ACHN (cell line): ENCODE results near the gene DNM3.

Experiments
- DNase-seq: peaks from one replicate; pipeline ENCODE4 v3.0.0-alpha.2; 2015
- in situ Hi-C: cut with HindIII; loops from 2 replicates; pipeline ENCODE4 v1.10.0; 2017; ENCODE audit warnings: low sequenced_read_pairs, low pct_ligation_motif_present, low pct_unique_long_range_greater_than_20kb

DNM3 gene

DNA sequence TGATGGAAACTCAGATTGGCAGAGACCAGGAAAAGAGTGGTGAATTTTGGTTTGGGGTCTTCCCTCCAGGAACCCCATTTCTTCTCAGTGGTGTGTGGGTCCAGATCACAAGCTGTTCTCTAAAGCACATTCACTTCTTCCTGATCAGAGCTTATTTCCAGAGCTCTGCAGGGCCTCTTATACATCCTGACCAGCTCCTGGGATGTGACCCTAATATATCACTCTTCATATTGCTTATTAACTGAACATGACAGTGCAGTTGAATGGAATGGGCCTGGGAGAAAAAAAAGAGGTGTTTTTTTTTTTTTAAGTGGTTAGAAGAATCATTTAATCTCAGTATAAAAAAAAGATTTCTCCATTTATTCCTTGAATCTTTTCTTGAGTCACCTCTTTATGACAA lies 29.6 kb upstream of the DNM3 start:
- DNase-seq, result no peak
- in situ Hi-C loops, result loop anchor here (25.0 kb wide), 1 partner anchor 176 kb away; no protein-coding TSS in a partner anchor

DNA sequence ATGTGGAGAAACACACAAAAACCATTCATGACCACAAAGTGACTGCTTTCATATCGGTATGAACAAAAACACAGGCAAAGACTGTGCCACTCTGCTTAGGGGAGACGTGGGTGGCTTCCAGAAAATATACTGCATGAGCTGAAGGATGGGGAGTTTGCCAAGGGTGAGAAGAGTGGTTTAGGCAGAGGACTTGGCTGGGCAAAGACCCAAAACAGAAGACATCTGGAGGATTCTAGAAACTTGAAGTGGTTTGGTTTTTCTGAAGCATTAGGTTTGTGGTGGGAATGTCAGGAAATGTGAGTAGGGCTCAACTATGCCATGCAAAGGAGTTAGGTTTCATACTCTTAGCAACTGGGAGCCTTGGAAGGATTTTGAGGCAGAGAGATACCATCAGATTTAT lies 26.6 kb upstream of the DNM3 start:
- in situ Hi-C loops, result loop anchor here (25.0 kb wide), 1 partner anchor 173 kb away; no protein-coding TSS in a partner anchor
- DNase-seq, result no peak

DNA sequence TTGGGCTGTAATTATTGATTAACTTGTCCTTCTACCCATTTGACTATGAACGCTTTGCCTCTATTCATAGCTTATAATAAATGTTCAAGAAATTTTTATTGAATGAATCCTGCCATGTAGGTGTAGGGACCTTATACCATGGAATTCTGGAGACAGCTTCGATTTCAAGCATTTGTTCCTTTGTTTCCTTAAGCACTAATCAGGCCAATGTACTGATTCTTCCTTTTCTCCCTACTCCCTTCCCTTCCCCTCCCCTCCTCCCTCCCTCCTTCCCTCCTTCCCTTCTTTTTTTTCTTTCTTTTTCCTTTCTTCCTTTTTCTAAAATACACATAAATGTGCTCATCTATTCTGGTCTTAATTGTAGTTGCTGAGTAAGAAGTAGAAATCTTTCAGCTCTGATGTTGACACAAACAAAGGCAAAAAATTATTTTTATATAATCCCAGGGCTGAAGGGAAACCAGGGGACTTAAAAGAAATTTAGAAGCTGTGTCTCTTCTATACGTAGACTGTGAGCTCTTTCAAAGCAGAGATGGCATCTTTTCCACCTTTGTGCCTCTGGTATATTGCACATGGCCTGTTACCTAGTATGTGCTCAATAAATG lies 24.9 kb upstream of the DNM3 start:
- DNase-seq, result no peak
- in situ Hi-C loops, result loop anchor here (25.0 kb wide), 1 partner anchor 171 kb away; no protein-coding TSS in a partner anchor

DNA sequence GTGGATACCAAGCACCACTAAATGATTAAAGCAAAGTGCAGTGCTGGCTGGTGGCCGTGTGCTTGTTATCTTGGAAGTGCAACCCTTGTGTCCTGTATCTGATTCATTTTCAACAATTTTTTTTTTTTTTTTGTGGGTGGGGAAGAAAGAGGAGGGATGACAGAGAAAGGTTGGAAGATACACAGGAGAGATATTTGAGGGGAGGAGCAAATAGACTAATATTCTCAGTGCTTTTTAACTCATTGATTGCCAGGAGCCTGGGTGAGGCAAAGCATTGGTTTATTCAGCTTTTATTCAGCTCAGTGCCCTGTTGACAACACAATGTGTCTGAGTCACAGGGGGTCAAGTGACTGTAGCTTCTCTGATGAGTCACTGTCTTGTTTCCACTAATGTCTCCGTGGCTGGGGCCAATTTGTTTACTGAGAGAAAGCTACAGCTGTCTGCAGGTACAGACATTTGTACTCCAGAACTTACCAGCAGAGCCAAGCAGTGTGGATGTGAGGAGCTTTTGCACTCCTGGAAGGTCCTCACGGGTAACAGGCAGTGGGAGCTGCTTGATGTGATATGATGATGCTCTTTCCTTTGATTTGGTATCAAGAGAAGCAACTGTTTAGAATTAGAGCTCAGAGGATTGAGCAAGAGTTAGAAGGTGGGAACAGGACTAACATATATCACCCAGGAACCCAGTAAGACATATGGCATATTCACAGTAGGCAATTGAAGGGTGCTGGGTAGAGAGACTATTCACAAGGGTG lies 23.6 kb upstream of the DNM3 start:
- DNase-seq, result peak; percentile 75

DNA sequence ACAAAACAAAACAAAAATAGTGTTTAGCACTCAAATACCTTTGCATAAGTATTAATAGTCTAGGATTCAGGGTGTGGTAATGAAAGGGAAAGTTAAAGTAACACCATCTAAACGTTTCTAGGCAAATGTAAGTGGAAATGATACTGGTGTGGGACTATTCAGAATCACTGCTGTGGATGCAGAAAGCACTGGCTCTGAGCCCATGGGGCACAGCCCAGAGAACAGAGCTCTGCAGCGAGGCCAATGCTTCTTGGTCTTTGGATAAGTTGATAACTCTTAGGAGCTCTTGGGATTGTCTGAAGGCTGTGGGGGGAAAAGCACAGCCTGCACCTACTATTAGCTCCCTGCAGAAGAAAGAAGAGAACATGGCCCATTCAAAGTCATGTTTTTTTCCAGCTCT lies 21.4 kb upstream of the DNM3 start:
- in situ Hi-C loops, result loop anchor here (25.0 kb wide), 1 partner anchor 167 kb away; no protein-coding TSS in a partner anchor
- no peak for DNase-seq

More for the DNA sequence above, 23.6 kb upstream of the DNM3 start:
- in situ Hi-C loops, result loop anchor here (25.0 kb wide), 1 partner anchor 170 kb away; no protein-coding TSS in a partner anchor

DNA sequence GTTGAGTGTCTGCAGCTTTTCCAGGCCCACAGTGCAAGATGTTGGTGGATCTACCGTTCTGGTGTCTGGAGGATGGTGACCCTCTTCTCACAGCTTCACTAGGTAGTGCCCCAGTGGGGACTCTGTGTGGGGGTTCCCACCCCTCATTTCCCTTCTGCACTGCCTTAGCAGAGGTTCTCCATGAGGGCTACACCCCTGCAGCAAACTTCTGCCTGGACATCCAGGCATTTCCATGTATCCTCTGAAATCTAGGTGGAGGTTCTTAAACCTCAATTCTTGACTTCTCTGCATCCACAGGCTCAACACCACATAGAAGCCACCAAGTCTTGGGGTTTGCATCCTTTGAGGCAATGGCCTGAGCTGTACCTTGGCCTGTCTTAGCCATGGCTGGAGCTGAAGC lies 14.3 kb upstream of the DNM3 start:
- in situ Hi-C loops, result no loop called here

DNA sequence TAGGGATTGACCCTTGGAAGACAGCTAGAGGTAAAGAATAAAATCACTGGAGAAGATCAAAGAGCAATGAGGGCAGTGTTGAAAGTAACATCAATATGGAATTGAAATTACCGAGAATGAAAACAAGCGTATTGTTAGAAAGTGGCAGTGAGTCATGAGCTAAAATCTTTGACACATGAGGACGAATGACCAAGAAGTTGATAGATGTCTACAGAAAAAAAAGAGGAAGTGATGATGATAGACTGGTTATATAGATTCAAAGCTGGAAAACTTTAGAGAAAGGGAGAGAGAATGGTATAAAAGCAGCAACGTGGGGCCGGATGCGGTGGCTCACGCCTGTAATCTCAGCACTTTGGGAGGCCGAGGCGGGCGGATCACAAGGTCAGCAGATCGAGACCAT lies 12.5 kb upstream of the DNM3 start:
- DNase-seq, result no peak
- in situ Hi-C loops, result no loop called here

More for the DNA sequence above, 14.3 kb upstream of the DNM3 start:
- DNase-seq, result no peak

DNA sequence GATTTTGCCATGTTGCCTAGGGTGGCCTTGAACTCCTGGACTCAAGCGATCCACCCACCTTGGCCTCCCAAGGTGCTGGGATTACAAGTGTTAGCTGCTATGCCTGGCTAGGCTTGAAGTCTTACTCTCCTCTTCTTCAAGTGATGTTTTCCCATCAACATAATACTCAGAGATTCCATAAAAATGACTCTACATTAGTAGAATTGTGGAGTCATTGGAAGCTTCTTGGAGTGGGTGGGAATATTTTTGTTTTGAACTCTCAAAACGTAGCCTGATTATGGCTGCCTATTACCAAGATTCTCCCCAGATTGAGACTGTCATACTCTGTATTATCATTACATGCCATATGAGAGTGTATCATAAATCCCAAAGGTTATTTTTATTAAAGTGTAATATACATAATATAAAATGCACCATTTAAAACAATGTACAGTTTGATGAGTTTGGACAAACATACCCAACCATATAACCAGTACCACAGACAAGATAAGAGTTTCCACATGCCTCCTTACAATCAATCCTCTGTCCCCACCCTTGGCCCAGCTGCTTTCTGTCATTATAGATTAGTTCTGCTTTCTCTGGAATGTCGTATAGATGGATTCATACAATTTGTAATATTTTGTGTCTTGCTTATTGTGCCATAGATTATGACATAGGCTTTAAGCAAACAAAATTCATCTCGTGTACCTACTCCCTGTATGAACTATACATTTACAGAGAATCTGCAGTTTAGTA lies 8.0 kb upstream of the DNM3 start:
- no peak for DNase-seq
- in situ Hi-C loops, result no loop called here

DNA sequence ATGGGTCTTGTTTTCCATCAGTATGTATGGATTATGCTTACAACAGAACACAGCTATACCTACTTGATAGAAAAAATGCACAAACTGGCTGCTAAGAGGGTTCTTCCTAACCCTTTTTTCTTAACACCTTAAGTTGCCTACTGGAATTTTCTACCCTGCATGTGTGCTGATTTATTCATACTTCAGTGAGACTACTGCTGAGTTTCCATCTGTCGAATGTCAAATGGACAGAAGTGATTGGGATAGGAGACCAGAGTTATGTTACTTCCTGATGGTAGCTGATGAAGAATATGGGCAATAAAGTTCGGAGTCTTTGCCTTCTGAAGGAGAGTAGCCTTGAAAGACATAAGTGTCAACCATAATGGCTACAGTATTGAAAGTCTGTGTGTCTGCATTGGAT lies 6.5 kb upstream of the DNM3 start:
- in situ Hi-C loops, result no loop called here
- DNase-seq, result no peak

DNA sequence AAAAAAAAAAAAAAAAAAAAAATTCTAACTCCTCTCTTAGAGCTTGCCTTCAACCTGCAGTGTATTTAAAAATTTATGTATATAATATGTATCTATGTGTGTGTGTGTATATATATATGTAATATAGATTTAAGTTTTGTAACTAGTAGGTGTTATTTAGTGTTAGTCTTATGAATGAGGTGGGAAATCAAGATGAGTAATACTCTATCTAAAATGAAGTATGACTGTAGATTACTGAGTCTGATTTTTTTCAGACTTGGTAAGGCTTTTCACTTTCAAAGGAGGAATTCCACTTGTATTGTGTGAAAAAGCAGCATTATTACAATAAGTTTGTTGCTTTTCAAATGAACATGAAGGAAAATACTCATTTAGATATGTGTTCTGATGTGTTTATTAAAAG lies 5.4 kb upstream of the DNM3 start:
- DNase-seq, result no peak
- in situ Hi-C loops, result no loop called here

DNA sequence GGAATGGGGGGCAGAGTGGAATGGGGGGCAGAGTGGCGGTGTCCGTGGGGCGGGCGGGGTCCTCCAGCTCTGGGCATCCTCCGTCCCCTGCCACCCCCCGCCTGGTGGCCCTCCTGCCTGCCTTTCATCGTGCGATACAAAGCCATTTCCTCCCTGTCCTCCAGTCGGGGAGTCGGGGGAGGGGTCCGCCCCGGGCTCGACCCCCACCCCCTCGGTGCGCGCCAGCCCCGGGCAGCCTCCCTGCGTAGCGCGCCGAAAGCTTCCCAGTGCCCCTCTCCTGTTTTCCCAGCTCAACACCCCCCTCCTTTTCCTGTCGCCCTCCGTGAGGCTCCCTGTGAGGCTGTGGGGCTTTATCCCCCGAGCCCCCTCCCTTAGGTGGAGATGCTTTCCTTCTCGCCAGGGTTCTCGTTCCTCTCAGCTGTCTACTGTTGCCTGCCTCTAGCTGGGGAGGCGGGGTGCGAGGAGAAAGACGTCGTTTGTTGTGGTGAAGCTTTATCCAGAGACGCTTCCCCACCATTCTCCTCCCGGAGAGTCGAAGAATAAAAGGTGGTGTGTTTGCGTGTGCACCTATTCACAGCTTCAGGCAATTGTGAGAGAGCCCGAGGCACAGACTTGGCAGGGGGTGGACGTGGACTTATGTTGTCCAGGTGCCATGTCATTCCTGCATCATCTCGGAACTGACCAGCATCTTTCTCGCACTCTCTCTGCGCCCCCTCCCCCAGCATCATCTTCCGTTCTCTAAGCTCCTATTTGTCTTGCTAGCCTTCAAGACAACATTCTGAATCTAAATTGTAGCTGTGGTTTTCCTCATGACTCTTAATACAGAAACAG lies 848 bp downstream of the DNM3 start:
- no peak for DNase-seq
- in situ Hi-C loops, result no loop called here

DNA sequence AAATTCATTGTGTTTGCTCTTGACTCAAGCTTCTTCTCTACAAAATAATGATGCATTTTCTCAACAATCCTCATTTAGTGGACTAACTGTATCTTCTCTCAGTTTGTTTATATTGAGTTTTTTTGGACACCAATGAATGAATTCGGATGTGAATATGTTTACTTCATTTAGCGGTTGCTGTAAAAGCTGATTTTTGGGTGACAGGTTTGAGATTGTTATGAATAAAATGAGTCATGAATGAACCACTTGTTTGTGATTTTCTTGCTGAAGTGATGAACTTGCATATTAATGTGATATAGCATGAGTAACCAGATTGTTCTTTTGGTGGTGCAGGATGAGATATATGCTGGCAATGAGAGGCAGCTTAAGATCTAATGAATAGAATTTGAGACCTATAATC lies 3.1 kb downstream of the DNM3 start:
- DNase-seq, result no peak
- in situ Hi-C loops, result no loop called here

DNA sequence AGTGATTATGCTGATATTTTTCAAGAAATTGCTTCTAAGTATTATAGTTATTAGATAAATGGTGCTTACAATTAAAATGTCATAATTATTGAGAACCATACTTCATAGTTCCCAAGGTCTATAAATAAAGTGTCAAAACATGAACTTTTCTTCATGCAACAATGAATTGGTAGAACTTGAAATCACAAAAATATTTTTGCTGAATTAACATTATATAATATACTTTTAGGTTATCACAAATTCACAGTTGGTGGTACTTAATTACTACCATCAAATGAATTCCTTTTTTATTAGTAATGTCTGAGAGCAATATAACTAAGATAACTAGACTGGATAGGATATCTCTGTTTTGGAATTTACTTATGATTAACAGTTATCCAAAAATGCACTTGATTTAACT lies 4.7 kb downstream of the DNM3 start:
- in situ Hi-C loops, result no loop called here
- no peak for DNase-seq

DNA sequence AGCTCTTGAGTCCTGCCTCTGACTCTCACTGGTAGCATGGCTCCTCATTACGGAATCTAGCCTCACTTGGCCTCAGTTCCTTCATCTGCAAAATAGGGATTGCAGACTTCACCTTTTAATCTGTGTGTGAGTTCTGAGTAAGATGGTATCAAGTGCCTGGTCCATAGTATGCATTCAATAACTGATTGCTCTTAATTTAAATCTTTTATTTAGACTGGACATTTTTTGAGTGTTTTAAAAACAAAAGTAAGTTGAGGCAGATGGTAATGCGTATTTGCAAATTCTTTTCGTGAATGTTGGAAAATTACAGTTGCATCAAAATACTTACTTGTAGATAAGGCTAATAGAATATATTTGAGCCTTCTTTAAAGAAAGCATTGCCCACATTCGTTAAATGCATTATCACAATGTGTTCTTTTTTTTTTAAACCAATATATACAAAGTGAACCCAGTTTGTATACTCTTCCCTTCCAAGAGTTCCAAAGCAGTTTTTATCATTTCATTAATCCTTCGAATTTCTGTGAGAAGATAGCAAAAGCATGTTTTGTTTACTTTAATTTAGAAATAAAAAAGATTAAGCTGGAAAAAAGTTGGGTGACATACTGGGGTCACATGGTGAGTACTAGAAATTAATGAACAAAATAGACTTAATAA lies 8.1 kb downstream of the DNM3 start:
- in situ Hi-C loops, result no loop called here
- no peak for DNase-seq

DNA sequence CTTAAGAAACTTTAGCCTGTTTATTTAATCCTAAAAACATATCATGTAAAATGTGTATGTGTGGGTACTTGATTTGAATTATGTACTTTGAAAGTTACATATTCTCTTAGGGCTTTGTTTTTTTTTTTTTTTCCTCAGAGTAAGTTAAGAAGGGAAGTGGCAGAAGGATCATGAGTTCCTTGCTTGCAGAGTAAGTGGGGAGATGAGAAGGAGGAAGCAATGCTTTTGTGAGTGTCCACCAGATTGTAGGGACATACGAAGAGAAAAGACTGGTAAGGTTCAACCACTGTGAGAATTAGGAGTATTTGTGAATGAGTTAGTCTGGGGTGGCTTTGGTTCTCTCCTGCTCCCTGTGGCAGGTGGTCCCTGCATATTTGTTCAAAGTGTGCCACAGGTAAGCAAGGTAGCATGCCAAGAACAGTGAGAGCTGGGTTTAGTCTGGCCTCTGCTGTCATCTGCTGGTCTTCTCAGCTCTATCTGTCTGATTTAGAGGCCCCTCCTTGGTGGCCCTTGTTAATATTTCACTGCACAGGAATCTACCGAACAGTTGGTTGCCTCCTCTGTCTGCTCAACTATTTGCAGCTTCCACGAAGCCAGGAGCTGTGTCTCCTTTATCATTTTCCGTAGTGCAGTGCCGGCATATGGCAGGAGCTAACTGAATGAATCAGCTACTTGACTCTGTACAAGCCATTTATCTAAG lies 9.5 kb downstream of the DNM3 start:
- in situ Hi-C loops, result no loop called here
- peak; percentile 62 for DNase-seq

DNA sequence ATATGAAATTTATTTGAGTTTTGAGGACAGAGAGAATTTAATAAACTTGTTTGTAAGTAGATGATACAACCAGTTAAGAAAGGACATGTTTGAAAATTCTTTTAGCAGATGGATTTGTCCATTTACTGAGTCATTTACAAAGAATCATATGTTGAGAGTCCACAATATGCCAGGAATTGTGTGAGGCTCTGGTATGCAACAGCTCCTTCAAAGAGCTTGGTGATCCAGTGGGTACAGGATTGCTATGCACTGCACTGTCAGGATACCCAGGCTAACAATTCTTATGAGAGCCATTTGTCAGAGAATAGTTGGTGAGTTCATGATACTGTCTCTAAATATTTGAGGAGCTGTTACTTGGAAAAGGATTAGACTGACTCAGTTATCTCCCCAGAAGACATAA lies 11.0 kb downstream of the DNM3 start:
- DNase-seq, result no peak
- in situ Hi-C loops, result no loop called here

DNA sequence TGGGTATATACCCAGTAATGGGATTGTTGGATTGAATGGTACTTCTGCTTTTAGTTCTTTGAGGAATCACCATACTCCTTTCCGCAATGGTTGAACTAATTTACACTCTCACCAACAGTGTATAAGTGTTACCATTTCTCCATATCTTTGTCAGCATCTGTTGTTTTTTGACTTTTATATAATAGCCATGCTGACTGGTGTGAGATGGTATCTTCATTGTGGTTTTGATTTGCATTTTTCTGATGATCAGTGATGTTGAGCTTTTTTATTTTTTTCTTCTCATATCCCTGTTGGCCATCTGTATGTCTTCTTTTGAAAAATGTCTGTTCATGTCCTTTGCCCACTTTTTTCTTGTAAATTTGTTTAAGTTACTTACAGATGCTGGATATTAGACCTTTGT lies 14.1 kb downstream of the DNM3 start:
- no peak for DNase-seq
- in situ Hi-C loops, result no loop called here

DNA sequence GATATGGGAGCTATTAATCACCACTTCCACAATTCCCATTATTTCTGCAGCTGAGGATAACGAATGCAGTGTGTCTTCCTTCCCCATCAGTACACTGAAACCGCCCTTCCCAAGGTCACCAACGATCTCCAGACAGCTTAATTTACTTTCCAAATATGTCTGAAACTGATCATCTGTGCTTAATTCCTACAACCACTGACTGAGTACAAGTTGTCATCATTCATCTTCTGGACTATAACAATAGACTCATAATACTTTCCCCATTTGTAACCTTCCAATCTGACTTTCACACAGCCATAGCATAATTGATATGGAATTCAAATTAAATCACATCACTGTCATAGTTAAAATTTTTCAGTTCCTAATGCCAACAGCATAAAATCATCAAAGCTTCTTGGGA lies 17.4 kb downstream of the DNM3 start:
- in situ Hi-C loops, result no loop called here

More for the DNA sequence above, 17.4 kb downstream of the DNM3 start:
- no peak for DNase-seq
